GM21825 (cell line): Measurements from ENCODE around the gene SLC7A9.

ENCODE experiments used
- ATAC-seq: cut with Tn5 transposase; IDR thresholded peaks from one replicate; pipeline ENCODE4 v1.9.1; 2021; ENCODE audit warnings: mild to moderate bottlenecking, moderate library complexity; ENCODE audit not compliant: unreplicated experiment

The SLC7A9 gene

GRCh38 chr19:32869369-32869965 is at the start of gene SLC7A9:
SLC7A9 (minus strand) TSS chr19:32869767; CDS start chr19:32868534, 1,233 bp downstream.
- ATAC-seq = no peak

GRCh38 chr19:32919365-32919764 is 49.8 kb upstream of the SLC7A9 start:
- no peak for ATAC-seq

DNA sequence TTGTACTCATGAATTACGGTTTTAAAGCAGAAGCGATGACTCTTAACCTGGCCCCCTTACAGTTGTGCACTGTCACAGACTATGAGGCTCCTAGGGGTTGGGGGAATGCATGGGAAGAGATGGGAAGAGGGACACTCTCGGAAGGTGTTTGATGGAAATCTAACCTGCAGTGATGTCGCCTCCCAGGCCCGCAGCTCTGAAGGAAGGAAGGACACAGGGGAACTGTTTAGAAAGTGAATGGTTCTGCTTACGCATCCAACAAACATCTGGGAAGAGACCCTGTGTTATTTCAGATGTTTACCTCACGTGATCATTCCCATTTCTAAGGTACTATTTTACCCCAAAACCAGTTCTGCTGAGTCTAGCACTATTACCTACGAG is 48.0 kb upstream of the SLC7A9 start:
- no peak for ATAC-seq

GRCh38 chr19:32916969-32917615 is 47.5 kb upstream of the SLC7A9 start:
- no peak for ATAC-seq

DNA sequence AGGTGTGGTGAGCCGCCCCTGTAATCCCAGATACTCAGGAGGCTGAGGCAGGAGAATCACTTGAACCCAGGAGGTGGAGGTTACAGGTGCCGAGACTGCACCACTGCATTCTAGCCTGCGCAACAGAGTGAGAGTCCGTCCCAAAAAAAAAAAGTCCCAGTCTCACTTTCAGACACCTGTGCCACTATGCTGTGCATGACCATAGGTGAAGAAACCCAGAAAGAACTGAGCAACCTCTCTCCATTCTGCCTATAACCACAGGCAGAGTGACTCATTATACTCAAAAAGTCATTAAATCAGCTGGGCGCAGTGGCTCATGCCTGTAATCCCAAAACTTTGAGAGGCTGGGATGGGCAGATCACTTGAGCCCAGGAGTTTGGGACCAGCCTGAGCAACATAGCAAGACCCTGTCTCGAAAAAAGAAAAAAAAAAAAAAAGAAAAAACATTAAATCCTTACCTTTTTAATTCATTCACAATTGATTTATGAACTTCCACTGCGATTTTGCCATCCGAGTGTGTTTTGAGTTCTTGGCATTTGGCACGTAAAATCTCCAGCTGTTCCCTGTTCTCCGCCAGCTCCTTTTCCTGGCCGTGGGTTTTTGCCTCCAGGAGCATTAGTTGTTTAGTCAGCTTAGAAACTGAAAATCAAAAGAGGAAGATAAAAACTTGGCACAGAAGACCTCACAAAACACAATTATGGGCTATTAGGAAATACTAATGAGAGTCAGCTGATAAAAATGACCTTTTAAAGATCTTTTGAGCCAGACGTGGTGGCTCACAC is 45.5 kb upstream of the SLC7A9 start:
- no peak for ATAC-seq

GRCh38 chr19:32911467-32911866 is 41.9 kb upstream of the SLC7A9 start:
- no peak for ATAC-seq

- no peak for ATAC-seq
Measured at GRCh38 chr19:32910874-32911273, 41.3 kb upstream of the SLC7A9 start.

GRCh38 chr19:32910094-32910493 is 40.5 kb upstream of the SLC7A9 start:
- no peak for ATAC-seq

DNA sequence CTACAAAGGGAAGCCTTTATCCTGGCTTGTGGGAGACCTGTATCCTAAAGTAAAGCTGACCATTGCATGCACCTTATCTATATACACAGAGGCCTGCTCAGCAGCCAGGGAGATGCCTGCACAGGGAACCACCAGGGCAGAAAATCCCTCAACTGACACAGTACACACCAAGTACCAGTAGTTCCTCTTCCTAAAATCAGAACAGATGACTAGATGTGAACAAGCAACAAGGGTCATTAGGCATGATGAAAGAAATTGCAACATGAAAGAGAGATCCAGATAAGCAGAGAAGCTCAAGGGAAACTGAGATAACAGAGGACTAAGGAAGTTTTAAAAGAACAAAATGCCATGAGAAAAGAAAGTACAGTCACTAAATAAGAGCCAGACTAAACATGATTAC is 39.7 kb upstream of the SLC7A9 start:
- no peak for ATAC-seq

DNA sequence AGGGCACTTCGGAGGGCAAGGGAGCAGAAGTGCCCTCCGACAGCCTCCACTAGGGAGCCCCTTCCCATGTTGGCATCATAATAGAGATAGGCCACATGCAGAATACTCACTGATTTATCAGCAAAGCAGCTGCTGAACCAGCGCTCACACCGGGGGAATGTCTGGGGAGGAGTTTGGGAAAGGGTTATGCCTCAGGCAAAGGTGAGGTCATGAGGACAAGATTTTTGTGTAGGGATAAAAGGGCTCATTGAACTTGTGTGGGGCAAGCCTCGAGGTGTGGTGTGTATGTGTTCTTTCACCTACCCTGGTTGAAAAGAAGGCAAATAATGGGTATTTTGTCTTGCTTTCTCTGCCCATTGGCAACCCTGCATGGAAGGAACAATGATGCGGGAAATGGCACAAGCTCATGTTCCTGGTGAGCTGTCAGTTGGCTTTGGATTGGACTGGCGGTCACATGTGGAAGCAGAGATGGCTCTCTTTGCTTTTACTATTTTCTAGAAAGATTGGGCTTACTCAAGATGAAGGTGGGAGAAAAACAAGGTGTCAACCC is 39.1 kb upstream of the SLC7A9 start:
- ATAC-seq = no peak

DNA sequence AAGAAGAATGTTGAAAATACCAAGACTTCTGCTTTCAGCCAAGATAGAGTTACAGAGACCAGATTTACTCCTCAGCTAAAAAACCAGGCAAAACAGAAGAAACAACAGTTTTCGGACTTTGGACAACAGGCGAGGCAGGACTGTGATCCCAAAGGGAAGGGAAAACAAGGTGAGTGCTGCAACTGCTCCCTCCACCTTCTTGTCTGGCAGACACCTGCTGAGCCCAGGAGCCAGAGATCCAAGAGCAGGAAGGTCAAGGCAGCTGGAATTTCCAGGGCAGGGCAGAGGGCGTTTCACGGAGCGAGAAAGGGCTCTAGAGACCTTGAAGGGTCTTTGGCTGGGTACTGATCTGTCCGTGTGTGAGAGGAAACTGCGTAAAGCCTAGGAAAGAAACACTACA is 32.9 kb upstream of the SLC7A9 start:
- no peak for ATAC-seq

DNA sequence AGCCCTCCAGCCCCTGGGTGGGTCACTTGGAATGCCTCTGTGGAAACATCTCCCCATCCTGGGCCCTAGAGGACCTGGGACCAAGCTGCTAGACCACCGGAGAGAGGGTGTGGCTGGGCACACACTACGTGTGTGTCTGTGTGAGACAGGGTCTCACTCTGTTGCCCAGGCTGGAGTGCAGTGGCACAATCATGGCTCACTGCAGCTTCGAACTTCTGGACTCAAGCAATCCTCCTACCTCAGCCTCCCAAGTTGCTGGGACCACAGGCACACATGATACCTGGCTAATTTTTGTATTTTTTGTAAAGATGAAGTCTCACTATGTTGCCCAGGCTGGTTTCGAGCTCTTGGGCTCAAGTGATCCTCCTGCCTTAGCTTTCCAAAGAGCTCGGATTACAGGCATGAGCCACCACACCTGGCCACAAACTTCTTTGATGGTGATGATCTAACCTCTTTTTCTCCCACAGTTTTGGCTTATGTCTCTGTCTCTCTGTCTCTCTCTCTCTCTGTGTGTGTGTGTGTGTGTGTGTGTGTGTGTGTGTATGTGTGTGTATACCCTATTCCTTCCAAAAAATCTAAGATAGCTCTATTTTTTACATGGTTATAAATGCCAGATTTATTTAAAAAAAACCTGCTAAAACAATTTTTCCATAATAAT is 32.1 kb upstream of the SLC7A9 start:
- no peak for ATAC-seq

DNA sequence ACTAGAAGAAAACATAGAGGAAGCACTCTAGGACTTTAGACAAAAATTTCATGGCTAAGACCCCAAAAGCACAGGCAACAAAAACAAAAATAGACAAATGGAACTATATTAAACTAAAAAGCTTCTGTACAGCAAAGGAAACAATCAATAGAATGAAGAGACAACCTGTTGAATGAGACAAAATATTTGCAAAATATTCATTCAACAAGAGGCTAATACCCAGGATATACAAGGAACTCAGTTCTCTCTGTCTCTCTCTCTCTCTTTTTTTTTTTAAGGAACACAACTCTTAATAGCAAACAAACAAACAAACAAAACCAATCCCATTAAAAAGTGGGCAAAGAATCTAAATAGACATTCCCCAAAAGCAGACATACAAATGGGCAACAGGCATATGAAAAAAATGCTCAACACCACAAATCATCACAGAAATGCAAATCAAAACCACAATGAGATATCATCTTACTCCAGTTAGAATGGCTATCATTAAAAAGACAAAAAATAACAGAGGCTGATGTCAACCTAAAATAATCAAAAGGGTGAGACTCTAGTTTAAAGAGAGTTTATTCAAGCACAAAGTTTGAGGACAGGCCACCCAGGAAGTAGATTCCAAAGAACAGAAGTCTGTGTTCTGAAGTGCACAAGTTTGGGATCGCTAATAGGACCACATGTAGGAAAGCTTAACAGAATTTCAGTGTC is 27.1 kb upstream of the SLC7A9 start:
- no peak for ATAC-seq

DNA sequence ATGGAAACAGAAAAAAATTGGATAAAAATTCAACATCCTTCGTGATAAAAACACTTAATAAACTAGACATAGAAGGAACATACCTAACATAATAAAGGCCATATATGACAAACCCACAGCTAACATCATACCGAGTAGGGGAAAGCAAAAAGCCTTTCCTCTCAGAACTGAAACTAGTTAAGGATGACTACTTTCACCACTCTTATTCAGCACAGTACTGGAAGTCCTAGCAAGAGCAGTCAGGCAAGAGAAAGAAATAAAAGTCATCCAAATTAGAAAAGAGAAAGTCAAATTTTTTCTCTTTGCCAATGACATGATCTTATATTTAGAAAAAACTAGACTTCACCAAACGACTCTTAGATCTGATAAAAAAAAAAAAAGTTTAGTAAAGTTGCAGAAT is 25.8 kb upstream of the SLC7A9 start:
- ATAC-seq = no peak

DNA sequence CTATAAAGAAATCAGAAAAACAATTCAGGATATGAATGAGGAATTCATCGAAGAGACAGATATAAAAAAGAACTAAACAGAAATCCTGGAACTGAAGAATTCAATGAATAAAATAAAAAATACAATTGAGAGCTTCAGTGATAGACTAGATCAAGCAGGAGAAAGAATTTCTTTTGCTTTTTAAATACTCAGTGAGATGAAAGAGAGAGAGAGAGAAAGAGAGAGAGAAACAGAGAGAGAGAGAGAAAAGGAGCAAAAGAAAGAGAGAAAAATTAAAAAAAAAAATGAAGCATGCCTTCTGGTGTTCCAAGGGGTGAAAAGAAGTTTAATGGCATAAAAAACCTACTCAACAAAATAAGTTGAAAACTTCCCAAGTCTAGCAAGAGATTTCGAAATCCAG is 22.0 kb upstream of the SLC7A9 start:
- ATAC-seq = no peak

- no peak for ATAC-seq
Measured at GRCh38 chr19:32890841-32891240, 21.3 kb upstream of the SLC7A9 start.

GRCh38 chr19:32890326-32890725 is 20.8 kb upstream of the SLC7A9 start:
- ATAC-seq = no peak

DNA sequence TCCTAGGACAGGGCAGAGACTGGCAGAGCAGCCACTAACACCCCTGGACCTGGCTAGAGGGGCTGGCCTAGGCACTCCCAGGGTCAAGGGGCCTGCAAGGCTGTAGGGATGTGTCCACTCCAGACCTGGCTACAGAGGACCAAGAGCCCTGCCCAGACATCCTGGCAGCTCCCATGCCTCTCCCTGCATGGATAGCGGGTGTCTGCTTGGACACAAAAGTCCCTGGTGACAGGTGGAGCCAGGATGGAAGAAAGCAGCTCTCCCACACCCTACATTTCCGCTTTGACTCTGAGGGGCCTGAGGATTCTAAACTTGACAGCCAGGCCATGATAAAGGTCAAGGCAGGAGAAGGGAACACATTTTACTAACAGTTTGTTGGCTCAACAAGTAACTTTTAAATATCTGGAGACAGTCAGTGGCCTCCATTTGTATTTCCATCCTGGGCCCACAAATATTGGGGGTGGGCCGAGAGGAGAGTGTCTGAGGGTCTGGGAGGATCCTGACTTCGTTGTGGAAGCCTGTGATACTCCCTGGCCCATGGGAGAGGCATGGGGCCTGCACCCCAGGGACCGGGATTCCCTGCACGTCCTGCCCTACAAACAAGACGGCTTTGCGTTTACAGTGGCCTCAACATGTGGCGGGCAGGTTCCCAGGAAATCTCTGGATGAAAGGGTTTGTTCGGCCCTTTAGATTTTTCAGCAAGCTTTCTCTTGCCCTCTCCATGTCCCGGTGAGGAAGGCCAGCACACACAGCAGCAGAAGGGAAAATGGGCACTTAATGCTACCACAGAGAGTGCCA is 19.8 kb upstream of the SLC7A9 start:
- no peak for ATAC-seq

- no peak for ATAC-seq
Measured at GRCh38 chr19:32887572-32888215, 18.1 kb upstream of the SLC7A9 start.
